ENCODE results near the gene GRM4.

- TF ChIP-seq CTCF (IDR thresholded peaks at IDR 0.05) (no peak), POLR2A (IDR thresholded peaks at IDR 0.05) (no peak)
These were observed 151.2 kb downstream of the GRM4 start for GRCh38 chr6:33994472-33995308.

Measured in heart left ventricle (tissue), 13 donors.